Activated T-cell treated with anti-CD3 and anti-CD28 coated beads for 48 hours (primary cell): ENCODE measurements around the gene CYB561D1.
A peak's percentile ranks its signal among the peaks of the same experiment; 100 is the strongest.
"Not testable (repeated sequence)": the region's sequence is repeated elsewhere in the genome, so short reads cannot be mapped to it uniquely, and the experiment has no call there.

Source experiments
- DNase-seq: peaks from one replicate; pipeline ENCODE4 v3.0.0-alpha.2; 2020; ENCODE audit warnings: low read depth

The CYB561D1 gene

GRCh38 chr1:109493805-109494539 is at the start of gene CYB561D1:
TSS of gene CYB561D1 (plus strand) at chr1:109494094. CDS start at chr1:109494140, 46 bp downstream.
- peak; percentile 91 for DNase-seq

- no peak for DNase-seq
Observed at GRCh38 chr1:109444346-109444745, 49.5 kb upstream of the CYB561D1 start.

GRCh38 chr1:109445949-109446695 is 47.8 kb upstream of the CYB561D1 start:
- not testable (repeated sequence) for DNase-seq

- DNase-seq, result no peak
Observed at GRCh38 chr1:109447524-109447923, 46.4 kb upstream of the CYB561D1 start.

- no peak for DNase-seq
Observed at GRCh38 chr1:109454497-109455133, 39.3 kb upstream of the CYB561D1 start.

- DNase-seq, result no peak
Observed at GRCh38 chr1:109457819-109458218, 36.1 kb upstream of the CYB561D1 start.

- DNase-seq, result no peak
Observed at GRCh38 chr1:109466125-109466451, 27.8 kb upstream of the CYB561D1 start.

GRCh38 chr1:109466452-109467300 is 27.2 kb upstream of the CYB561D1 start, which contains the start of gene SYPL2:
TSS of gene SYPL2 (plus strand) at chr1:109466546. CDS start at chr1:109466844, 298 bp downstream.
- no peak for DNase-seq

- DNase-seq, result no peak
Observed at GRCh38 chr1:109467301-109467777, 26.6 kb upstream of the CYB561D1 start.

GRCh38 chr1:109468061-109468460 is 25.8 kb upstream of the CYB561D1 start:
- DNase-seq, result no peak

GRCh38 chr1:109468903-109469302 is 25.0 kb upstream of the CYB561D1 start:
- no peak for DNase-seq

GRCh38 chr1:109470245-109470644 is 23.6 kb upstream of the CYB561D1 start:
- DNase-seq, result no peak

GRCh38 chr1:109472779-109473178 is 21.1 kb upstream of the CYB561D1 start:
- no peak for DNase-seq

- not testable (repeated sequence) for DNase-seq
Observed at GRCh38 chr1:109473284-109474057, 20.4 kb upstream of the CYB561D1 start.

- DNase-seq, result no peak
Observed at GRCh38 chr1:109474697-109475096, 19.2 kb upstream of the CYB561D1 start.

GRCh38 chr1:109475261-109475660 is 18.6 kb upstream of the CYB561D1 start:
- DNase-seq, result no peak

GRCh38 chr1:109476825-109477224 is 17.1 kb upstream of the CYB561D1 start:
- DNase-seq, result no peak

GRCh38 chr1:109477821-109478220 is 16.1 kb upstream of the CYB561D1 start:
- DNase-seq, result no peak

- DNase-seq, result no peak
Observed at GRCh38 chr1:109478806-109479205, 15.1 kb upstream of the CYB561D1 start.

GRCh38 chr1:109479311-109479710 is 14.6 kb upstream of the CYB561D1 start:
- no peak for DNase-seq

- DNase-seq, result no peak
Observed at GRCh38 chr1:109479901-109480300, 14.0 kb upstream of the CYB561D1 start.
